Coronary artery (tissue), 2 donors: ENCODE results near the gene NCOA1.
"Not testable (repeated sequence)": the region's sequence is repeated elsewhere in the genome, so short reads cannot be mapped to it uniquely, and the experiment has no call there.

Experiments
- DNase-seq: peaks from one replicate; pipeline ENCODE4 v3.0.0-alpha.2; 2017; ENCODE audit warnings: low spot score
- H3K27ac ChIP-seq, 2 donors: fragments of 200-600 bp; sonication (generic); one replicate each; pipeline ENCODE4 v1.5.1; 2016 to 2019
- H3K4me3 ChIP-seq: fragments of 200-600 bp; sonication (generic); 2 replicates; pipeline ENCODE4 v1.5.1; 2016; ENCODE audit warnings: mild to moderate bottlenecking, moderate library complexity
- CTCF ChIP-seq: fragments of 200-600 bp; sonication (generic); IDR thresholded peaks from one replicate; pipeline ENCODE4 v1.5.1; 2019; ENCODE audit warnings: antibody characterized with exemption

NCOA1 gene

DNA sequence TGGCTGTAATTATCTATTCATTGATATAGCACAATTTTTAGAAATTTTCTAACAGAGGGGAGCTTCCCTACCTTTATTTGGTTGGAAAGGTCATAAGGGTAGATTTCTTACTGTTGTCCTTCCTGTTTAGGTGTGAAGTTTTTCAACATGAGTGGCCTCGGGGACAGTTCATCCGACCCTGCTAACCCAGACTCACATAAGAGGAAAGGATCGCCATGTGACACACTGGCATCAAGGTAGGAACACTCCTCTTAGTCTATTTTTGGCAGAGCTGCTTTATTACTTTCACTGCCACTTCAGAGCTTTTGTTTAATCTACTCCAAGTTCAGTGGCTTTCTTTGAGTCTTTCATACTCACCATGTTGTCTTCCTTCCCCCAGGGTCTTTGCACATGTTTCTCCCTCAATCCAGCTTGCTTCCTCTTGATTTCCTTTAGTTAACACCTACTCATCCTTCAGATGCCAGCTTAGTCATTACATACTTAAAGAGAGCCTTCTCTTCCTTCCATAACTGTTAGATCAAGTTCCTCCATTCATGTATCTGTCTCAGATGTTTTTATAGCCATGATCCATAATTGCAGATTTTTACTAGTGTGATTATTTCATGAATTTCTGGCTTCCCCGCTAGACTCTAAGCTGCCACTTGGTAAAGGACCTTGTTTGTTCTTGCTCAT is 167.6 kb downstream of the NCOA1 start:
- Histone ChIP-seq H3K27ac (no peak overlapping the region), H3K4me3 (no peak overlapping the region)
- TF ChIP-seq CTCF: no peak
- DNase-seq: no peak

GRCh38 chr2:24659862-24660261 is 168.8 kb downstream of the NCOA1 start:
- no peak overlapping the region for H3K27ac ChIP-seq
- no peak overlapping the region for H3K4me3 ChIP-seq
- no peak for DNase-seq
- TF ChIP-seq CTCF: no peak

GRCh38 chr2:24667542-24667941 is 176.5 kb downstream of the NCOA1 start:
- TF ChIP-seq CTCF: no peak
- no peak overlapping the region for H3K27ac ChIP-seq
- no peak overlapping the region for H3K4me3 ChIP-seq
- no peak for DNase-seq

- TF ChIP-seq CTCF: no peak
- H3K27ac ChIP-seq: no peak overlapping the region
- H3K4me3 ChIP-seq: no peak overlapping the region
- DNase-seq: no peak
Observed at GRCh38 chr2:24671230-24671629, 180.2 kb downstream of the NCOA1 start.

- Histone ChIP-seq H3K4me3 (no peak overlapping the region), H3K27ac (no peak overlapping the region)
- no peak for TF ChIP-seq CTCF
- no peak for DNase-seq
Observed at GRCh38 chr2:24672589-24672988, 181.5 kb downstream of the NCOA1 start.

DNA sequence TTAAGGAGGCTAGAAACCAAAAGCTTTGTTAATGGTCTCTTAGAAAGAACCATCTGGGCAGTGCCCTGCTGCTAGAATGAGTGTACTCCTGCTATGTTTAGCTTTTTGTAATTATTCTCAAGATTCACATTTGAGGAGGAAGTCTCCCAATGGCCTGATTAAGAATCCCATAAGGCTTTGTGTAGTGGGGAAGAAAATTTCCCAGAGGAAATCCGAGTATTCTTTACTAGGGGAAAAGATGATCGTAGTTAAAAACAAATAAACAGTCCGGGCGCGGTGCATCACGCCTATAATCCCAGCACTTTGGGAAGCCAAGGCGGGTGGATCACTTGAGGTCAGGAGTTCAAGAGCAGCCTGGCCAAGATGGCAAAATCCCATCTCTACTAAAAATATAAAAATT is 184.3 kb downstream of the NCOA1 start:
- Histone ChIP-seq H3K4me3 (no peak overlapping the region), H3K27ac (no peak overlapping the region)
- DNase-seq: no peak
- TF ChIP-seq CTCF: no peak

DNA sequence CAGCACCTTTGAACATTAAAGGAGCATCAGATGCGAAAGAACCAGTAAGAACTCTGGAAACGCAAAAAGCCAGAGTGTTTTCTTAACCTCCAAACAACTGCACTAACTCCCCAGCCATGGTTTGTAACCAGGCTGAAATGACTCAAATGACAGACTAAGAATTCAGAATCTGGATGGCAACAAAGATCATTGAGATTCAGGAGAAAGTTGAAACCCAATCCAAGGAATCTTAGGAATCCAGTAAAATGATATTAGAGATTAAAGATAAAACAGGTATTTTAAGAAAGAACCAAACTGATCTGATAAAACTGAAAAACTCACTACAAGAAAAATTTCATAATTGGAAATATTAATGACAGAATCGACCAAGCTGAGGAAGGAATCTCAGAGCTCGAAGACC is 185.4 kb downstream of the NCOA1 start:
- no peak for TF ChIP-seq CTCF
- Histone ChIP-seq H3K4me3 (no peak overlapping the region), H3K27ac (no peak overlapping the region)
- DNase-seq: no peak

GRCh38 chr2:24678066-24678465 is 187.0 kb downstream of the NCOA1 start:
- not testable (repeated sequence) for H3K4me3 ChIP-seq, DNase-seq, H3K27ac ChIP-seq
